ENCODE measurements around the gene CNTNAP1.

CNTNAP1 gene

DNA sequence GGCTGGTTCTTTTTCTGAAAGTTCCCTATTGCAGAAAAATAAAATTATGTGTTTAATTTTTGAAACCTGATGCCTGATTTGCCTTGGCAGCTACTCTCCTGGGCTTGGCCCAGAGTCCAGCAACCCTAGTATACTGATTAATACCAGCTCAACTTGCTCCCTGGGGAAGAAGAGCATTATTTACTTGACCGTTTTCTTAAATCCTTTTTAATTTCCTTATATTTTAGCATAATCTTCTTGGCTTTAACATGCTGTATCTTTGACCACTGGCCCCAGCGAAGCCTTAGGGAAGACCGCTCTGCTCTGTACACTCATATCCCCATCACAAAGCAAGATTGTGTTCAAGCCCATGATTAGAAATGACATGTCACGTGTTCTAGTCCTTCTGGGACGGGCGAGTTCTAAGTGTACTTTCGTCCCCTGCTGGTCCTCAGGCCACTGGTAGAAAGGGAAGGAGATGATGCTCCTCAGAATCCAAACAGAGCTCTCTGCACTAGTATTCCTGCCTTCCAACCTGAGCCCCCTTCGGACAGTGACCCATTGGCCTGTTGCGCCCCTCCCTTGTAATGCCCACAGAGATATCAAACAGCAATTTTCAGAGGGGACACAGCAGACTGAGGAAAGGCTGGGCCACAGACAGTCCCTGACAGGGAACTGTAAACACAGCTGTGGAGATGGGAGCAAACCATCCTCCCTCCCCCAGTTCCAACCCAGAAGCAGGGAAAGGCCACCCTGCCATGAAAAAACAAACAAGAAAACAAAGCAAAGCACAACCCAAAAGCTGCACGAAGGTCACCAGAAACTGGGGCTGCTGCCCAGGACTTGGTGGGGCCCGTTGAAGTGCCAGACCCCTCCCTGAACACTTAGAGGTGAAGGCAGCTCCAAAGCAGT, 66.8 kb downstream of the CNTNAP1 start:
- Histone ChIP-seq H3K27me3 (ENCODE audit: control insufficient read depth in 1 of 2, insufficient read depth in 2 of 2, low read length in 2 of 2) (no peaks in the 10 kb centered on the region), H3K4me3 (ENCODE audit: low read depth in 1 of 2, low read length in 2 of 2) (no peak overlapping the region), H3K27ac (ENCODE audit: low read depth, low read length) (no peak overlapping the region), H3K9me3 (ENCODE audit: low read length) (no peaks in the 10 kb centered on the region), H3K9ac (ENCODE audit: low read length) (no peak overlapping the region), H3K4me1 (ENCODE audit: insufficient read depth, low read length) (peaks cover 6% of the 10 kb centered on the region), H3K36me3 (ENCODE audit: insufficient read depth, low read length) (no peaks in the 10 kb centered on the region)

All from muscle layer of colon (tissue), 2 donors.